ENCODE results near the gene PLCXD3. TPM values are rescaled to one million over a fixed set of nuclear protein-coding genes. Genes with fewer than 3 reads are reported as not detected.
"Not testable (repeated sequence)": the region's sequence is repeated elsewhere in the genome, so short reads cannot be mapped to it uniquely, and the experiment has no call there.

The PLCXD3 gene
- total RNA-seq, 1 donor from 2014 or later: 10.6 TPM

DNA sequence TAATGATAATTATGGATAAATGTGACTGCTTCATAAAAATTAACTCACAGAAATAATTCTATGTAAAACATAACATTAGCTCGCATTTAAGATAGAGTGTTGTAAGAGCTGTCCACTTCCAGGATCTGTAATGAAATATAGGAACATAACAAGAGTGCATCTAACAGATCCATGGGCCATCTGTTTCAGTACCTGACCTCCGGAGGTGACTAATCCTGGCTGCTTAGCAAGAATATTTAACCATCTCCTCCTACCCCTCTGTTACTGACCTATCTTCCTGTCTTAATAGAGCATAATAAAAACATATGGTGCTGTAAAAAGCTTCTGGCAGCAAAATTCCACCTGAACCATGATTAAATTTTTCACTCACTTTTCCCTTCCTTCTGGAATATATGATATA, 7.1 kb downstream of the PLCXD3 start:
- Histone ChIP-seq H3K27ac (no peak overlapping the region), H3K27me3 (no peaks in the 10 kb centered on the region), H3K9me3 (no peaks in the 10 kb centered on the region), H3K36me3 (no peaks in the 10 kb centered on the region), H3K4me3 (no peak overlapping the region), H3K4me1 (no peaks in the 10 kb centered on the region)
- intact Hi-C loops (cut with DNase I): no loop called here
- TF ChIP-seq POLR2AphosphoS5 (IDR thresholded peaks at IDR 0.05; ENCODE audit: insufficient read depth in 1 of 2, low read depth in 1 of 2): no peak
- TF ChIP-seq, protein P1, sequence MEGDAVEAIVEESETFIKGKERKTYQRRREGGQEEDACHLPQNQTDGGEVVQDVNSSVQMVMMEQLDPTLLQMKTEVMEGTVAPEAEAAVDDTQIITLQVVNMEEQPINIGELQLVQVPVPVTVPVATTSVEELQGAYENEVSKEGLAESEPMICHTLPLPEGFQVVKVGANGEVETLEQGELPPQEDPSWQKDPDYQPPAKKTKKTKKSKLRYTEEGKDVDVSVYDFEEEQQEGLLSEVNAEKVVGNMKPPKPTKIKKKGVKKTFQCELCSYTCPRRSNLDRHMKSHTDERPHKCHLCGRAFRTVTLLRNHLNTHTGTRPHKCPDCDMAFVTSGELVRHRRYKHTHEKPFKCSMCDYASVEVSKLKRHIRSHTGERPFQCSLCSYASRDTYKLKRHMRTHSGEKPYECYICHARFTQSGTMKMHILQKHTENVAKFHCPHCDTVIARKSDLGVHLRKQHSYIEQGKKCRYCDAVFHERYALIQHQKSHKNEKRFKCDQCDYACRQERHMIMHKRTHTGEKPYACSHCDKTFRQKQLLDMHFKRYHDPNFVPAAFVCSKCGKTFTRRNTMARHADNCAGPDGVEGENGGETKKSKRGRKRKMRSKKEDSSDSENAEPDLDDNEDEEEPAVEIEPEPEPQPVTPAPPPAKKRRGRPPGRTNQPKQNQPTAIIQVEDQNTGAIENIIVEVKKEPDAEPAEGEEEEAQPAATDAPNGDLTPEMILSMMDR (IDR thresholded peaks at IDR 0.05): no peak
- no peak for TF ChIP-seq POLR2A (IDR thresholded peaks at IDR 0.05)
- DNase-seq (ENCODE audit: extremely low spot score in 2 of 2): no peak

DNA sequence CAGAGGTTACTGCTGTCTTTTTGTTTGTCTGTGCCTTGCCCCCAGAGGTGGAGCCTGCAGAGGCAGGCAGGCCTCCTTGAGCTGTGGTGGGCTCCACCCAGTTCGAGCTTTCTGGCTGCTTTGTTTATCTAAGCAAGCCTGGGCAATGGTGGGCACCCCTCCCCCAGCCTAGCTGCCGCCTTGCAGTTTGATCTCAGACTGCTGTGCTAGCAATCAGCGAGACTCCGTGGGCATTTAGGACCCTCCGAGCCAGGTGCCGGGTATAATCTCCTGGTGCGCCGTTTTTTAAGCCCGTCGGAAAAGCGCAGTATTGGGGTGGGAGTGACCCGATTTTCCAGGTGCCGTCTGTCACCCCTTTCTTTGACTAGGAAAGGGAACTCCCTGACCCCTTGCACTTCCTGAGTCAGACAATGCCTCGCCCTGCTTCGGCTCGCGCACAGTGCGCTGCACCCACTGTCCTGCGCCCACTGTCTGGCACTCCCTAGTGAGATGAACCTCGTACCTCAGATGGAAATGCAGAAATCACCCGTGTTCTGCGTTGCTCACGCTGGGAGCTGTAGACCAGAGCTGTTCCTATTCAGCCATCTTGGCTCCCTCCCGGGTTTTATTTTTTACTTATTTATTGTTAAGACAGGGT, 16.8 kb downstream of the PLCXD3 start:
- H3K4me3 ChIP-seq; H3K27me3 ChIP-seq; H3K4me1 ChIP-seq; DNase-seq (ENCODE audit: extremely low spot score in 2 of 2); H3K9me3 ChIP-seq; H3K36me3 ChIP-seq; H3K27ac ChIP-seq; intact Hi-C loops (cut with DNase I): not testable (repeated sequence)

DNA sequence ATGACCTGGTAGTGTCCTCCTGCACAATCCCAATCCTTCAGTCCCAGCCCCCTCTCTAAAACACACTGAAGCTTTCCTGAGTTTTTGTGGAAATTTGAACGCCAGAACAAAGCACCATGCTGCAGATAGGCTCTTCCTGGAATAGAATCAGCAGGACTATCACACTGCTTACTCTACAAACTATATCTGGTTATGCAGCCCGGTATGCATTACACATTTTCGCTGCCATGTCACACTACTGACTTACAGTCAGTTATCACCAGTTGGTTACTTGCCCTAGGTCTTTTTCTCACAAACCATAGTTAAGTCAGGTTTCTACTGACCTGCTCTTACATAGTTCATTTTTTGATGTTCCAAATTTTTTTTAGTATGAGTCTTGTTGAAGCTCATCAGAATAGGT, 24.9 kb downstream of the PLCXD3 start:
- Histone ChIP-seq H3K27ac (no peak overlapping the region), H3K4me3 (no peak overlapping the region), H3K9me3 (no peaks in the 10 kb centered on the region), H3K36me3 (no peaks in the 10 kb centered on the region), H3K27me3 (no peaks in the 10 kb centered on the region), H3K4me1 (no peaks in the 10 kb centered on the region)
- intact Hi-C loops (cut with DNase I): no loop called here
- DNase-seq (ENCODE audit: extremely low spot score in 2 of 2): no peak
- TF ChIP-seq POLR2AphosphoS5 (IDR thresholded peaks at IDR 0.05; ENCODE audit: insufficient read depth in 1 of 2, low read depth in 1 of 2) (no peak), POLR2A (IDR thresholded peaks at IDR 0.05) (no peak)
- TF ChIP-seq, protein P1 (IDR thresholded peaks at IDR 0.05): no peak

DNA sequence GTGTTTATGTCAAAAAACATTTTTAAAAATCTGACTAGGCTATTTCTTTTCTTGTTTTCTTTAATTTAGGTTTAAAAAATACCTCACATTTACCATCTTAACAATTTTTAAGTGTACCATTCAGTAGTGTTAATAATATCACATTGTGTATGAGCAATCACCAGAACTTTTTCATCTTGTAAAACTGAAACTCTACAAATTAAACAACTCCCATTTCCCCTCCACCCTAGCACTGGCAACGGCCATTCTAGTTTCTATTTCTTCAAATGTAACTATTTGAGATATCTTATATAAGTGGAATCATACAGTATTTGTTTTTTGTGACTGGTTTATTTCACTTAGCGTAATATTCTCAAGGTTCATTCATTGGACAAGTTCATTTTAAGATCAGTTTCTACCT, 27.7 kb downstream of the PLCXD3 start:
- no peaks in the 10 kb centered on the region for H3K27me3 ChIP-seq
- H3K27ac ChIP-seq: no peak overlapping the region
- H3K9me3 ChIP-seq: no peaks in the 10 kb centered on the region
- H3K4me3 ChIP-seq: no peak overlapping the region
- no peaks in the 10 kb centered on the region for H3K4me1 ChIP-seq
- no peak for TF ChIP-seq POLR2A (IDR thresholded peaks at IDR 0.05)
- no peak for TF ChIP-seq POLR2AphosphoS5 (IDR thresholded peaks at IDR 0.05; ENCODE audit: insufficient read depth in 1 of 2, low read depth in 1 of 2)
- TF ChIP-seq, protein P1 (IDR thresholded peaks at IDR 0.05): no peak
- no peaks in the 10 kb centered on the region for H3K36me3 ChIP-seq
- intact Hi-C loops (cut with DNase I): no loop called here
- no peak for DNase-seq (ENCODE audit: extremely low spot score in 2 of 2)

DNA sequence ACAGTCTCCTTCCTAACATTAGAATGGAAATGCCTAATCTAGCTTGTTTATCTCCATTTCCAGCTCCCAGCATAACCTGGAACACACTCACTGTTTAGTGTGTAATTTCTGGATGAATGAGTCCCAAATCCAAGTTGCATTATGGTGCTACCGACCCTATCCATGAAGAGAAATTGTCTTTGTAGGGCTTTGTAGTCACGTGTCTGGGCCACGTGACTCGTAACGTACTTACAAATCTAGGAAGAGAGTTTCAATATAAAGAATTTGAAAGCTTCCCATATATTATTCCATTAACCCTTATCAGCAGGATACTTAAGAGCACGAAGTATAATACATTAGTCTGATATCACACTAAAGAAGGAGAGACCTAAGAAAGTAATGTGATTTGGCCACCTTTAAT, 28.2 kb downstream of the PLCXD3 start:
- no peaks in the 10 kb centered on the region for H3K36me3 ChIP-seq
- no peak overlapping the region for H3K4me3 ChIP-seq
- no peaks in the 10 kb centered on the region for H3K4me1 ChIP-seq
- no peaks in the 10 kb centered on the region for H3K27me3 ChIP-seq
- no peak for DNase-seq (ENCODE audit: extremely low spot score in 2 of 2)
- H3K27ac ChIP-seq: no peak overlapping the region
- intact Hi-C loops (cut with DNase I): no loop called here
- no peak for TF ChIP-seq POLR2A (IDR thresholded peaks at IDR 0.05)
- no peak for TF ChIP-seq POLR2AphosphoS5 (IDR thresholded peaks at IDR 0.05; ENCODE audit: insufficient read depth in 1 of 2, low read depth in 1 of 2)
- TF ChIP-seq, protein P1 (IDR thresholded peaks at IDR 0.05): no peak
- H3K9me3 ChIP-seq: no peaks in the 10 kb centered on the region

DNA sequence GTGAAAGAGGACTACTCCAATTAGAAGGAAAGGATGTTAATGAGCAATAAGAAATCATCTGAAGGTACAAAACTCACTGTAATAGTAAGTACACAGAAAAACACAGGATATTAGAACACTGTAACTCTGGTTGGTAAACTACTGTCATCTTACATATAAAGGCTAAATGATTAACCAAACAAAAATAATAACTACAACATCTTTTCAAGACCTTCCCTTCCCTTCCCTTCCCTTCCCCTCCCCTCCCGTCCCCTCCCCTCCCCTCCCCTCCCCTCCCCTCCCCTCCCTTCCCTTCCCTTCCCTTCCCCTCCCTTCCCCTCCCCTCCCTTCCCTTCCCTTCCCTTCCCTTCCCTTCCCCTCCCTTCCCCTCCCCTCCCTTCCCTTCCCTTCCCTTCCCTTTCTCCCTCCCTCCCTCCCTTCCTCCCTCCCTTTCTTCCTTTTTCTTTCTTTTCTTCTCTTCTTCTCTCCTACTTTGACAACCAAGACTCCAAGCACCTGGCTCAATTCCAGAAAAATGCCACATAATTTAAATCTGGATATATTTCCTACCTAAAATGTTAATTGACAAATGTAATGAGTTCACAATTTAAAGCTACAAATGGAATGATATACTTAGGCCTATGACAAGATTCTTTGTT, 38.7 kb downstream of the PLCXD3 start:
- H3K4me1 ChIP-seq; H3K4me3 ChIP-seq; intact Hi-C loops (cut with DNase I); H3K36me3 ChIP-seq; H3K9me3 ChIP-seq; H3K27me3 ChIP-seq; DNase-seq (ENCODE audit: extremely low spot score in 2 of 2); H3K27ac ChIP-seq: not testable (repeated sequence)
